Pancreas (tissue), 10 donors: Measurements from ENCODE around the gene POLD4. TPM values are rescaled to one million over a fixed set of nuclear protein-coding genes. Genes with fewer than 3 reads are reported as not detected.

Source experiments
- ATAC-seq, 4 donors: fragments of 200-7000 bp; cut with Tn5 transposase; one replicate each; pipeline versions ENCODE4 v1.8.0 to v1.9.1; 2020; ENCODE audit warnings: mild to moderate bottlenecking in 4 of 4, moderate library complexity in 4 of 4
- DNase-seq, 6 donors: peaks; one replicate each; pipeline ENCODE4 v3.0.0-alpha.2; 2020
- FAIRE-seq: peaks from 2 replicates; lab custom pipeline; 2012; peaks lifted over from hg19 to GRCh38; lab: Jason Lieb, UNC
- H3K27ac ChIP-seq, 4 donors: fragments of 200-600 bp; sonication (generic); 1 replicate in 3 of 4; 2 replicates in 1 of 4; pipeline versions ENCODE4 v1.5.0 to v1.8.0; 2020
- H3K27me3 ChIP-seq, 4 donors: fragments of 200-600 bp; one replicate each; pipeline ENCODE4 v1.8.0; 2021
- H3K36me3 ChIP-seq, 3 donors: fragments of 200-600 bp; sonication (generic) in 1 of 3; one replicate each; pipeline versions ENCODE4 v1.5.0 to v1.8.0; 2020 to 2021
- H3K4me1 ChIP-seq, 3 donors: fragments of 200-600 bp; one replicate each; pipeline ENCODE4 v1.8.0; 2021
- H3K4me3 ChIP-seq, 4 donors: fragments of 200-600 bp; sonication (generic) in 2 of 4; one replicate each; pipeline versions ENCODE4 v1.5.0 to v1.8.0; 2020 to 2021
- H3K9me3 ChIP-seq, 4 donors: fragments of 200-600 bp; one replicate each; pipeline ENCODE4 v1.8.0; 2021
- CTCF ChIP-seq, 4 donors: fragments of 200-600 bp; sonication (generic) in 3 of 4; IDR thresholded peaks; one replicate each; pipeline versions ENCODE4 v1.5.0 to v1.8.0; 2021; ENCODE audit warnings: antibody characterized with exemption in 4 of 4
- WGBS, 2 donors: extraction: QIAGEN DNeasy Blood & Tissue Kit; methylation state at CpG; one replicate each; pipeline ENCODE4 v1.1.7; 2013; 5-methylcytosine and 5-hydroxymethylcytosine counted together
- intact Hi-C, 3 donors: fragments of 100-400 bp; cut with DNase I; formaldehyde crosslinking; loops; one replicate each; pipeline versions ENCODE4 v1.11.1 to v1.14.2; 2022
- polyA plus RNA-seq, 2 donors: library from polyadenylated mRNA; stranded (reverse); fragments of 200-250 nt; gene quantifications; one replicate each; pipeline ENCODE4 v1.2.3, GENCODE V29; 2013
- total RNA-seq, 6 donors: library from RNA; stranded (reverse); fragmentation: NEBNext Ultra II Directional in 4 of 6; extraction: Animal tissue kit (Norgen Biotek cat#: 25700) in 4 of 6; gene quantifications; one replicate each; pipeline versions ENCODE4 v1.2.1 to v1.2.4, GENCODE V29; 2021 to 2023
- donor health status: healthy with polysubstance abuse.
- donor health status: DM: no; HTN: no; CAD: no; lungs with moderate emphysema.
- donor health status: DM: no; HTN: no; CAD: no.
- donor health status: control.
- donor health status: control.
- donor health status: Bipolar disorder and iron deficiency.
- donor health status: DM: yes; HTN: yes; CAD: no.
- donor health status: DM: no; HTN: no; CAD: no.
- donor health status: DM: no; HTN: no; CAD: no.
- donor health status: DM: yes; HTN: yes; CAD: no.

The POLD4 gene
- total and polyA plus RNA-seq, 8 donors = 35.0 to 99.3 (median 46.0) TPM

- TF ChIP-seq CTCF (IDR thresholded peaks at IDR 0.05) = no peak
- Histone ChIP-seq H3K27ac (no peak overlapping the region), H3K36me3 (no peaks in the 10 kb centered on the region), H3K27me3 (no peaks in the 10 kb centered on the region), H3K4me3 (no peak overlapping the region), H3K9me3 (no peaks in the 10 kb centered on the region), H3K4me1 (peaks cover 0 to 10% (median 0%) of the 10 kb centered on the region in 3 donors)
- intact Hi-C loops = loop anchor here in 1 of 3 donors (5.0 kb wide), 1 partner anchor 110 kb away; the partner anchor contains the start of gene GRK2
- no peak for ATAC-seq
- no peak for FAIRE-seq
- 76 to 78% methylated on average over 6 of the region's 6 CpGs for WGBS, 2 donors
- DNase-seq = no peak
These were observed 23.8 kb upstream of the POLD4 start for GRCh38 chr11:67376873-67377808.

GRCh38 chr11:67376063-67376820 lies 22.9 kb upstream of the POLD4 start:
- H3K27me3 ChIP-seq = no peaks in the 10 kb centered on the region
- TF ChIP-seq CTCF (IDR thresholded peaks at IDR 0.05) = no peak
- H3K9me3 ChIP-seq = no peaks in the 10 kb centered on the region
- ATAC-seq = no peak
- intact Hi-C loops = loop anchor here in 1 of 3 donors (5.0 kb wide), 1 partner anchor 109 kb away; the partner anchor contains the start of gene GRK2
- FAIRE-seq = no peak
- no peak for DNase-seq
- no peaks in the 10 kb centered on the region for H3K36me3 ChIP-seq
- H3K4me1 ChIP-seq = peaks cover 0 to 14% (median 0%) of the 10 kb centered on the region in 3 donors
- H3K27ac ChIP-seq = no peak overlapping the region
- 76 to 82% methylated on average over 6 to 7 of the region's 7 CpGs for WGBS, 2 donors
- H3K4me3 ChIP-seq = no peak overlapping the region

- FAIRE-seq (no peak), DNase-seq (no peak), ATAC-seq (no peak)
- H3K27me3 ChIP-seq = no peaks in the 10 kb centered on the region
- 53 to 56% methylated on average over 14 to 15 of the region's 15 CpGs for WGBS, 2 donors
- H3K4me1 ChIP-seq = peaks cover 0 to 14% (median 0%) of the 10 kb centered on the region in 3 donors
- intact Hi-C loops = loop anchor here in 1 of 3 donors (5.0 kb wide), 1 partner anchor 108 kb away; the partner anchor contains the start of gene GRK2
- no peak overlapping the region for H3K4me3 ChIP-seq
- TF ChIP-seq CTCF (IDR thresholded peaks at IDR 0.05) = no peak
- H3K27ac ChIP-seq = peak overlapping the region in 2 of 4 donors; percentile 89 to 95
- no peaks in the 10 kb centered on the region for H3K36me3 ChIP-seq
- H3K9me3 ChIP-seq = no peaks in the 10 kb centered on the region
These were observed 22.1 kb upstream of the POLD4 start for GRCh38 chr11:67375320-67376055.

GRCh38 chr11:67374571-67375281 lies 21.4 kb upstream of the POLD4 start:
- ATAC-seq (no peak), DNase-seq (no peak), FAIRE-seq (no peak)
- Histone ChIP-seq H3K27ac (peak overlapping the region; percentile 80 to 95 (median 86)), H3K36me3 (no peaks in the 10 kb centered on the region), H3K27me3 (no peaks in the 10 kb centered on the region), H3K4me3 (peak overlapping the region in 1 of 4 donors; percentile 82), H3K4me1 (peaks cover 0 to 14% (median 0%) of the 10 kb centered on the region in 3 donors), H3K9me3 (no peaks in the 10 kb centered on the region)
- 22% methylated on average over 9 of the region's 9 CpGs for WGBS, 2 donors
- no peak for TF ChIP-seq CTCF (IDR thresholded peaks at IDR 0.05)
- intact Hi-C loops = loop anchor here in 1 of 3 donors (5.0 kb wide), 1 partner anchor 107 kb away; the partner anchor contains the start of gene GRK2
